H9 (cell line): Measurements from ENCODE around the gene ZNF831. TPM values are rescaled to one million over a fixed set of nuclear protein-coding genes. Genes with fewer than 3 reads are reported as not detected.

ENCODE experiments used
- DNase-seq: peaks from one replicate; pipeline ENCODE4 v3.0.0-alpha.2; 2017
- H2AFZ ChIP-seq: one replicate; pipeline ENCODE4 v1.6.1; 2013; ENCODE audit warnings: mild to moderate bottlenecking, low read length, control low read depth, moderate library complexity
- H2AK5ac ChIP-seq: 2 replicates; pipeline ENCODE4 v1.6.1; 2013; ENCODE audit warnings: low read length, control low read depth, mixed read lengths; ENCODE audit not compliant: insufficient read length
- H2BK120ac ChIP-seq: one replicate; pipeline ENCODE4 v1.6.1; 2013; ENCODE audit warnings: low read depth, mild to moderate bottlenecking, low read length, control low read depth, inconsistent platforms; ENCODE audit not compliant: poor library complexity, severe bottlenecking
- H2BK12ac ChIP-seq: 2 replicates; pipeline ENCODE4 v1.6.1; 2013; ENCODE audit warnings: low read length, control low read depth, mixed read lengths, low read depth; ENCODE audit not compliant: insufficient read length
- H2BK15ac ChIP-seq: 2 replicates; pipeline ENCODE4 v1.6.1; 2013; ENCODE audit warnings: low read depth, low read length, control low read depth
- H2BK20ac ChIP-seq: one replicate; pipeline ENCODE4 v1.6.1; 2013; ENCODE audit warnings: low read depth, mild to moderate bottlenecking, low read length, control low read depth, inconsistent platforms; ENCODE audit not compliant: poor library complexity, severe bottlenecking
- H2BK5ac ChIP-seq: 2 replicates; pipeline ENCODE4 v1.6.1; 2013; ENCODE audit warnings: low read length, control low read depth, mixed read lengths; ENCODE audit not compliant: insufficient read length
- H3K14ac ChIP-seq: 2 replicates; pipeline ENCODE4 v1.6.1; 2013; ENCODE audit warnings: low read length, control low read depth; ENCODE audit not compliant: insufficient read depth
- H3K18ac ChIP-seq: 2 replicates; pipeline ENCODE4 v1.6.1; 2013; ENCODE audit warnings: low read depth, mild to moderate bottlenecking, mixed read lengths, low read length, control low read depth; ENCODE audit not compliant: insufficient read length
- H3K23ac ChIP-seq: 2 replicates; pipeline ENCODE4 v1.6.1; 2013; ENCODE audit warnings: low read length, control low read depth, mixed read lengths, low read depth; ENCODE audit not compliant: insufficient read length
- H3K23me2 ChIP-seq: 2 replicates; pipeline ENCODE4 v1.6.1; 2013; ENCODE audit warnings: low read depth, mild to moderate bottlenecking, mixed read lengths, low read length, control low read depth; ENCODE audit not compliant: insufficient read length, poor library complexity, severe bottlenecking
- H3K27ac ChIP-seq: 2 replicates; pipeline ENCODE4 v1.5.1; 2013; ENCODE audit warnings: low read length, control low read depth, mixed read lengths, low read depth; ENCODE audit not compliant: insufficient read length
- H3K27me3 ChIP-seq: 2 replicates; pipeline ENCODE4 v1.6.1; 2013; ENCODE audit warnings: low read length, control low read depth, inconsistent platforms; ENCODE audit not compliant: insufficient read depth
- H3K4ac ChIP-seq: 2 replicates; pipeline ENCODE4 v1.6.1; 2013; ENCODE audit warnings: low read depth, mild to moderate bottlenecking, control low read depth, inconsistent platforms, low read length, moderate library complexity
- H3K4me1 ChIP-seq: 2 replicates; pipeline ENCODE4 v1.6.1; 2013; ENCODE audit warnings: low read length, control low read depth, inconsistent platforms; ENCODE audit not compliant: insufficient read depth
- H3K4me2 ChIP-seq: 2 replicates; pipeline ENCODE4 v1.6.1; 2013; ENCODE audit warnings: low read length, control low read depth, mixed read lengths; ENCODE audit not compliant: insufficient read length, insufficient read depth
- H3K56ac ChIP-seq: 2 replicates; pipeline ENCODE4 v1.6.1; 2013; ENCODE audit warnings: low read depth, mild to moderate bottlenecking, mixed read lengths, low read length, control low read depth; ENCODE audit not compliant: insufficient read length
- H3K79me1 ChIP-seq: 2 replicates; pipeline ENCODE4 v1.6.1; 2013; ENCODE audit warnings: low read depth, mild to moderate bottlenecking, moderate library complexity, low read length, control low read depth, inconsistent platforms; ENCODE audit not compliant: insufficient read depth, poor library complexity, severe bottlenecking
- H3K79me2 ChIP-seq: 2 replicates; pipeline ENCODE4 v1.6.1; 2013; ENCODE audit warnings: low read length, control low read depth, inconsistent platforms; ENCODE audit not compliant: insufficient read depth
- H3K9ac ChIP-seq: 2 replicates; pipeline ENCODE4 v1.6.1; 2013; ENCODE audit warnings: low read length, control low read depth, mixed read lengths; ENCODE audit not compliant: insufficient read length; ENCODE audit errors: extremely low read depth
- H3K9me3 ChIP-seq: one replicate; pipeline ENCODE4 v1.6.1; 2013; ENCODE audit warnings: low read depth, low read length, inconsistent platforms; ENCODE audit not compliant: control insufficient read depth
- H3T11ph ChIP-seq: one replicate; pipeline ENCODE4 v1.6.1; 2013; ENCODE audit warnings: mild to moderate bottlenecking, low read length, control low read depth, inconsistent platforms
- H4K20me1 ChIP-seq: one replicate; pipeline ENCODE4 v1.6.1; 2013; ENCODE audit not compliant: control insufficient read depth, insufficient read length, insufficient read depth
- H4K5ac ChIP-seq: 2 replicates; pipeline ENCODE4 v1.6.1; 2013; ENCODE audit warnings: low read depth, mild to moderate bottlenecking, mixed read lengths, low read length, control low read depth; ENCODE audit not compliant: insufficient read length
- H4K8ac ChIP-seq: replicated peaks from 2 replicates; pipeline ENCODE4 v1.6.1; 2013; ENCODE audit warnings: low read length, control low read depth, mixed read lengths, low read depth; ENCODE audit not compliant: insufficient read length
- H4K91ac ChIP-seq: 2 replicates; pipeline ENCODE4 v1.6.1; 2013; ENCODE audit warnings: low read depth, mild to moderate bottlenecking, moderate library complexity, mixed read lengths, low read length, control low read depth; ENCODE audit not compliant: insufficient read length
- H3K27ac Mint-ChIP-seq, 3 experiments: 2 replicates in 2 of 3; 3 replicates in 1 of 3; pipeline ENCODE4 v1.8.0; 2020 to 2021; ENCODE audit warnings: mixed read lengths in 3 of 3, mild to moderate bottlenecking in 1 of 3, moderate library complexity in 1 of 3
- H3K27me3 Mint-ChIP-seq: 2 replicates; pipeline ENCODE4 v1.8.0; 2021; ENCODE audit warnings: low read depth, mild to moderate bottlenecking, moderate library complexity, mixed read lengths
- H3K36me3 Mint-ChIP-seq, 3 experiments: 2 replicates in 2 of 3; 3 replicates in 1 of 3; pipeline ENCODE4 v1.8.0; 2020 to 2021; ENCODE audit warnings: low read depth in 3 of 3, mixed read lengths in 3 of 3; ENCODE audit not compliant: insufficient read depth in 1 of 3
- H3K4me1 Mint-ChIP-seq, 2 experiments: 2 replicates each; pipeline ENCODE4 v1.8.0; 2020; ENCODE audit warnings: mixed read lengths in 2 of 2
- H3K4me3 Mint-ChIP-seq, 2 experiments: 2 replicates in 1 of 2; 3 replicates in 1 of 2; pipeline ENCODE4 v1.8.0; 2020 to 2021; ENCODE audit warnings: mild to moderate bottlenecking in 2 of 2, mixed read lengths in 2 of 2, moderate library complexity in 1 of 2
- H3K9me3 Mint-ChIP-seq, 2 experiments: 2 replicates in 1 of 2; 3 replicates in 1 of 2; pipeline ENCODE4 v1.8.0; 2020; ENCODE audit warnings: mild to moderate bottlenecking in 2 of 2, mixed read lengths in 2 of 2, moderate library complexity in 1 of 2
- WGBS: extraction: QIAGEN DNeasy Blood & Tissue Kit; methylation state at CpG from one replicate; pipeline ENCODE4 v1.1.7; 2013; ENCODE audit warnings: missing lambda C conversion rate, low lambda C conversion rate, mixed read lengths; ENCODE audit not compliant: insufficient read length; ENCODE audit errors: extremely low coverage; 5-methylcytosine and 5-hydroxymethylcytosine counted together
- total RNA-seq: library from RNA; stranded (reverse); gene quantifications from 2 replicates; pipeline ENCODE4 v1.2.1, GENCODE V29; 2021
- TF ChIP-seq, protein P1 (sequence below): fragments of 200-600 bp; sonication (generic); conservative IDR thresholded peaks from 3 replicates; pipeline ENCODE4 v1.8.0; 2021; ENCODE audit warnings: antibody characterized with exemption, mild to moderate bottlenecking

ZNF831 gene
- total RNA-seq, 1 experiment from 2014 or later, result not detected

DNA sequence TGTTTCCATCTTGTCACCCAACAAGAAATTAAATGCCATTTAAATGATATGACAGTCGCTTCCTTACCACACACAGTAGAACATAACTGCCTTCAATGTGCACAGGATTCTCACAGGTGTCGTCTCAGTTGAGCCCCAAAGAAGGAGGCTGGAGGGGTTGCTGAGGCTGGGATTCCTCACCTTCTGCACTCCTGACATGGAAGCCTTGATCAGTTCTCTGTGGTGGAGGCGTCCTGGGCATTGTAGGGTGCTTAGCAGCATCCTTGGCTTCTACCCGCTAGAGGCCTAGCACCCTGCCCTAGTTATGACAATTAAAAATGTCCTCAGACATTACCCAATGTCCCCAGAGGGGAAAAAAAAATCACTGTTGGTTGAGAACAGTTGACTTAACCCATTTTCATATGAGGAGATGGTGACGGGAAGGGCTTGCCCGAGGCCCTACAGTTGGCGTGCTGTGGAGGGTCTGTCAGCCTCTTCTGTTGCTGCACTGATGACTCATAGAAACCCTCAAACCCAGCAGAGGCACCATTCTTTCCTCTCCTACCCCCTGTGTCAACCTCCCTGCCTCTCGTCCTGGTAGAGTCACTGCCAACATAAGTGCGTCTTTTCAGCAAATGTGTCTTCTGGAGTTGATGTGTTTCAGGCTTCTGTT lies 19.3 kb upstream of the ZNF831 start:
- no peak overlapping the region for H2BK120ac ChIP-seq
- no peak overlapping the region for H3K4me3 Mint-ChIP-seq
- no peak overlapping the region for H3K18ac ChIP-seq
- H3K79me2 ChIP-seq, result no peaks in the 10 kb centered on the region
- no peak overlapping the region for H3T11ph ChIP-seq
- H2BK20ac ChIP-seq, result no peak overlapping the region
- H3K36me3 Mint-ChIP-seq, result peaks cover 0 to 2% (median 0%) of the 10 kb centered on the region in 3 experiments; a peak in 2 of 7 replicates
- H2BK15ac ChIP-seq, result no peak overlapping the region
- no peak overlapping the region for H2AFZ ChIP-seq
- no peaks in the 10 kb centered on the region for H4K20me1 ChIP-seq
- no peak overlapping the region for H2AK5ac ChIP-seq
- H3K4me1 ChIP-seq, result no peaks in the 10 kb centered on the region
- H3K27me3 ChIP-seq, result no peaks in the 10 kb centered on the region
- H3K14ac ChIP-seq, result no peak overlapping the region
- H3K23me2 ChIP-seq, result no peaks in the 10 kb centered on the region
- no peak overlapping the region for H3K56ac ChIP-seq
- H3K9me3 ChIP-seq, result peaks cover 3% of the 10 kb centered on the region
- no peak overlapping the region for H3K4ac ChIP-seq
- no peak overlapping the region for H2BK5ac ChIP-seq
- no peaks in the 10 kb centered on the region for H3K4me1 Mint-ChIP-seq
- no peak overlapping the region for H4K5ac ChIP-seq
- no peak overlapping the region for H2BK12ac ChIP-seq
- no peak overlapping the region for H3K27ac Mint-ChIP-seq
- peaks cover 12% of the 10 kb centered on the region for H3K27me3 Mint-ChIP-seq
- no peak overlapping the region for H3K23ac ChIP-seq
- no peak overlapping the region for H3K4me2 ChIP-seq
- H4K91ac ChIP-seq, result no peak overlapping the region
- H3K27ac ChIP-seq, result no peak overlapping the region
- no peaks in the 10 kb centered on the region for H3K79me1 ChIP-seq
- peaks cover 6 to 9% of the 10 kb centered on the region in 2 experiments; a peak in 4 of 5 replicates for H3K9me3 Mint-ChIP-seq
- peak; percentile 12 for DNase-seq
- TF ChIP-seq, protein P1, sequence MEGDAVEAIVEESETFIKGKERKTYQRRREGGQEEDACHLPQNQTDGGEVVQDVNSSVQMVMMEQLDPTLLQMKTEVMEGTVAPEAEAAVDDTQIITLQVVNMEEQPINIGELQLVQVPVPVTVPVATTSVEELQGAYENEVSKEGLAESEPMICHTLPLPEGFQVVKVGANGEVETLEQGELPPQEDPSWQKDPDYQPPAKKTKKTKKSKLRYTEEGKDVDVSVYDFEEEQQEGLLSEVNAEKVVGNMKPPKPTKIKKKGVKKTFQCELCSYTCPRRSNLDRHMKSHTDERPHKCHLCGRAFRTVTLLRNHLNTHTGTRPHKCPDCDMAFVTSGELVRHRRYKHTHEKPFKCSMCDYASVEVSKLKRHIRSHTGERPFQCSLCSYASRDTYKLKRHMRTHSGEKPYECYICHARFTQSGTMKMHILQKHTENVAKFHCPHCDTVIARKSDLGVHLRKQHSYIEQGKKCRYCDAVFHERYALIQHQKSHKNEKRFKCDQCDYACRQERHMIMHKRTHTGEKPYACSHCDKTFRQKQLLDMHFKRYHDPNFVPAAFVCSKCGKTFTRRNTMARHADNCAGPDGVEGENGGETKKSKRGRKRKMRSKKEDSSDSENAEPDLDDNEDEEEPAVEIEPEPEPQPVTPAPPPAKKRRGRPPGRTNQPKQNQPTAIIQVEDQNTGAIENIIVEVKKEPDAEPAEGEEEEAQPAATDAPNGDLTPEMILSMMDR, result no peak
- H4K8ac ChIP-seq, result no peak overlapping the region
- no CpG with 5 or more reads among the region's 9 CpGs for WGBS
- H3K9ac ChIP-seq, result no peak overlapping the region
